ENCODE data around the gene XBP1. TPM values are rescaled to one million over a fixed set of nuclear protein-coding genes. Genes with fewer than 3 reads are reported as not detected.

Gene XBP1
- total RNA-seq, 2 experiments from 2014 or later: 35.8 to 118 TPM

DNA sequence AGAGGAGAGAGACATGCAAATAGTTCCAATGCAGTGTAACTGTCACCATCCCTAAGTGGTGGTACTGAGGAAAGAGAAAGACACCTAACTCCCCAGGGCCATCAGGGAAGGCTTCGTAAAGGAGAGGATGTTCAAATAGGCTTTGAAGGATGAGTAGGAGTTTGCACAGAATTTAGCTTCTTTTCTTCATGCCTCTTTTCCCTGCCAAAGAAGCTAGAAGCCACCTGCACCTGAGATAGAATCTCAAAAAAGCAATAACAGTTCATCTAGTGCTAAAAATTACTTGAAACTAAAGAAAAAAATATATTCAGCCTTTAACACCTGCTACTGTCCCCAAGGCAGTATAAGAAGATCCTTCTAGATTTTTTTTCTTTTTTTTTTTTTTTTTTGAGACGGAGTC lies 16.7 kb upstream of the XBP1 start:
- H3K36me3 ChIP-seq (ENCODE audit: insufficient read depth, low read length): no peaks in the 10 kb centered on the region
- H3K9me2 ChIP-seq (ENCODE audit: insufficient read depth, low read length): no peaks in the 10 kb centered on the region
- ChIA-PET POLR2A (interaction anchor here (0.7 kb wide), 2 partner anchors 24 to 535 kb away, joined by 5 to 6 read pairs; no protein-coding TSS in a partner anchor), CTCF (ENCODE audit: unreplicated experiment) (no interaction called here)
- H3K27ac ChIP-seq (ENCODE audit: low read depth, low read length, poor library complexity, severe bottlenecking): peak overlapping the region; percentile 8
- no TSS peak for BruUV-seq (replicated peaks)
- H3K4me2 ChIP-seq (ENCODE audit: low read length): peak overlapping the region; percentile 15; the same call in 1 of the 2 replicates
- DNase-seq (ENCODE audit: low spot score): peak; percentile 65
- peaks cover 36% of the 10 kb centered on the region for H3K4me1 ChIP-seq (ENCODE audit: insufficient read depth, low read length, poor library complexity, severe bottlenecking)
- H4K20me1 ChIP-seq (ENCODE audit: insufficient read depth, low read length): no peaks in the 10 kb centered on the region; the same call in 1 of the 2 replicates
- H2AFZ ChIP-seq (ENCODE audit: low read length): no peak overlapping the region
- no peaks in the 10 kb centered on the region for H3K79me2 ChIP-seq (ENCODE audit: insufficient read depth, low read depth, low read length)
- TF ChIP-seq EZH2phosphoT487 (IDR thresholded peaks at IDR 0.05; ENCODE audit: borderline replicate concordance, low read depth, low read length): no peak
- TF ChIP-seq, protein P1, sequence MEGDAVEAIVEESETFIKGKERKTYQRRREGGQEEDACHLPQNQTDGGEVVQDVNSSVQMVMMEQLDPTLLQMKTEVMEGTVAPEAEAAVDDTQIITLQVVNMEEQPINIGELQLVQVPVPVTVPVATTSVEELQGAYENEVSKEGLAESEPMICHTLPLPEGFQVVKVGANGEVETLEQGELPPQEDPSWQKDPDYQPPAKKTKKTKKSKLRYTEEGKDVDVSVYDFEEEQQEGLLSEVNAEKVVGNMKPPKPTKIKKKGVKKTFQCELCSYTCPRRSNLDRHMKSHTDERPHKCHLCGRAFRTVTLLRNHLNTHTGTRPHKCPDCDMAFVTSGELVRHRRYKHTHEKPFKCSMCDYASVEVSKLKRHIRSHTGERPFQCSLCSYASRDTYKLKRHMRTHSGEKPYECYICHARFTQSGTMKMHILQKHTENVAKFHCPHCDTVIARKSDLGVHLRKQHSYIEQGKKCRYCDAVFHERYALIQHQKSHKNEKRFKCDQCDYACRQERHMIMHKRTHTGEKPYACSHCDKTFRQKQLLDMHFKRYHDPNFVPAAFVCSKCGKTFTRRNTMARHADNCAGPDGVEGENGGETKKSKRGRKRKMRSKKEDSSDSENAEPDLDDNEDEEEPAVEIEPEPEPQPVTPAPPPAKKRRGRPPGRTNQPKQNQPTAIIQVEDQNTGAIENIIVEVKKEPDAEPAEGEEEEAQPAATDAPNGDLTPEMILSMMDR (conservative IDR thresholded peaks at IDR 0.05; ENCODE audit: low read length): no peak
- H3K9me3 ChIP-seq (ENCODE audit: low read length): no peaks in the 10 kb centered on the region
- no peak overlapping the region for H3K4me3 ChIP-seq (ENCODE audit: low read depth, low read length, poor library complexity, severe bottlenecking)
- intact Hi-C loops (cut with micrococcal nuclease; ENCODE audit: unreplicated experiment): loop anchor here (1.0 kb wide), 1 partner anchor 15 kb away; no protein-coding TSS in a partner anchor

DNA sequence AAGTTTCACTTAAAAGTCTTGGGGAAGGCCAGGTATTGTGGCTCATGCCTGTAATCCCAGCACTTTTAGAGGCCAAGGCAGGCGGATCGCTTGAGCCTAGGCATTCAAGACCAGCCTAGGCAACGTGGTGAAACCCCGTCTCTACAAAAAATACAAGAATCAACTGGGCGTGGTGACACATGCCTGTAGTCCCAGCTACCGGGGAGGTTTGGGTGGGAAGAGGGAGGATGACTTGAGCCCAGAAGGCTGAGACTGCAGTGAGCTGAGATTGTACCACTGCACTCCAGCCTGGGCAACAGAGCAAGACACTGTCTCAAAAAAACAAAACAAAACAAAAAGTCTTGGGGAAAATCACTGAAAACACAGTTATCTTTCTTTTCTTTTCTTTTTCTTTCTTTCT lies 15.4 kb upstream of the XBP1 start:
- ChIA-PET CTCF (ENCODE audit: unreplicated experiment) (no interaction called here), POLR2A (interaction anchor here (1.4 kb wide), 2 partner anchors 9 to 32 kb away, joined by 3 read pairs; no protein-coding TSS in a partner anchor)
- no peaks in the 10 kb centered on the region; the same call in 1 of the 2 replicates for H4K20me1 ChIP-seq (ENCODE audit: insufficient read depth, low read length)
- no peaks in the 10 kb centered on the region for H3K79me2 ChIP-seq (ENCODE audit: insufficient read depth, low read depth, low read length)
- no TSS peak for BruUV-seq (replicated peaks)
- no peak overlapping the region for H2AFZ ChIP-seq (ENCODE audit: low read length)
- no peak for DNase-seq (ENCODE audit: low spot score)
- peaks cover 42% of the 10 kb centered on the region for H3K4me1 ChIP-seq (ENCODE audit: insufficient read depth, low read length, poor library complexity, severe bottlenecking)
- intact Hi-C loops (cut with micrococcal nuclease; ENCODE audit: unreplicated experiment): no loop called here
- H3K4me3 ChIP-seq (ENCODE audit: low read depth, low read length, poor library complexity, severe bottlenecking): no peak overlapping the region
- no peak for TF ChIP-seq EZH2phosphoT487 (IDR thresholded peaks at IDR 0.05; ENCODE audit: borderline replicate concordance, low read depth, low read length)
- TF ChIP-seq, protein P1 (conservative IDR thresholded peaks at IDR 0.05; ENCODE audit: low read length): no peak
- no peak overlapping the region for H3K27ac ChIP-seq (ENCODE audit: low read depth, low read length, poor library complexity, severe bottlenecking)
- no peaks in the 10 kb centered on the region for H3K9me2 ChIP-seq (ENCODE audit: insufficient read depth, low read length)
- H3K9me3 ChIP-seq (ENCODE audit: low read length): no peaks in the 10 kb centered on the region
- no peak overlapping the region for H3K4me2 ChIP-seq (ENCODE audit: low read length)
- no peaks in the 10 kb centered on the region for H3K36me3 ChIP-seq (ENCODE audit: insufficient read depth, low read length)

DNA sequence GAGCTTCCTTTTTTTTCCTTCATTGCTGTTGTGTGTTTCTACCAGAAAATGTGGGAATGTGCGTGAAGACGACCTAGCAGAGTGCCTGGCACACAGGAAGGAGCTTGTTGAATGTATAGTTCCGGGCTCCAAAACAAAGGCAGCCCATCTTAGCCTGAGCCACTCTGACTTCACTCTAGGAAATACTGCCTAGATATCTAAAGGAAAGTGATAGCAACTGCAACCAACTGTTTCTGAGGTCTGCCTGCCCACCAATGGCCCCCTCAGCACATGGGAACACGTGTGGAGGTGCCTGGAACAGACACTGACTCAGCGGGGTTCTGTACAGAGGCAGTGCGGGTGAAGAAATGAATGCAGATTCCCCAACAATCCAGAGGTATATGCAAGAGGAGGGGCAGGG lies 14.7 kb upstream of the XBP1 start:
- POLR2A ChIA-PET: interaction anchor here (0.6 to 1.4 kb wide), 5 partner anchors 8 to 228 kb away, joined by 3 to 7 read pairs (median 3); partner anchors contain the start of gene XBP1
- no TSS peak for BruUV-seq (replicated peaks)

More for the DNA sequence above, 14.7 kb upstream of the XBP1 start:
- DNase-seq (ENCODE audit: low spot score): no peak
- no peak for TF ChIP-seq EZH2phosphoT487 (IDR thresholded peaks at IDR 0.05; ENCODE audit: borderline replicate concordance, low read depth, low read length)
- TF ChIP-seq, protein P1 (conservative IDR thresholded peaks at IDR 0.05; ENCODE audit: low read length): no peak
- CTCF ChIA-PET (ENCODE audit: unreplicated experiment): interaction anchor here (0.9 kb wide), 1 partner anchor 13 kb away, joined by 4 read pairs; no protein-coding TSS in a partner anchor
- intact Hi-C loops (cut with micrococcal nuclease; ENCODE audit: unreplicated experiment): no loop called here
- Histone ChIP-seq H3K4me3 (ENCODE audit: low read depth, low read length, poor library complexity, severe bottlenecking) (no peak overlapping the region), H3K4me1 (ENCODE audit: insufficient read depth, low read length, poor library complexity, severe bottlenecking) (peaks cover 42% of the 10 kb centered on the region), H3K9me2 (ENCODE audit: insufficient read depth, low read length) (no peaks in the 10 kb centered on the region), H4K20me1 (ENCODE audit: insufficient read depth, low read length) (no peaks in the 10 kb centered on the region; the same call in 1 of the 2 replicates), H3K36me3 (ENCODE audit: insufficient read depth, low read length) (no peaks in the 10 kb centered on the region), H3K27ac (ENCODE audit: low read depth, low read length, poor library complexity, severe bottlenecking) (no peak overlapping the region), H3K9me3 (ENCODE audit: low read length) (no peaks in the 10 kb centered on the region), H3K79me2 (ENCODE audit: insufficient read depth, low read depth, low read length) (no peaks in the 10 kb centered on the region), H2AFZ (ENCODE audit: low read length) (no peak overlapping the region), H3K4me2 (ENCODE audit: low read length) (no peak overlapping the region)
